GM19452 (cell line): ENCODE data around the gene CIDEA.
A peak's percentile ranks its signal among the peaks of the same experiment; 100 is the strongest.

Experiments
- ATAC-seq: cut with Tn5 transposase; IDR thresholded peaks from one replicate; pipeline ENCODE4 v1.9.1; 2021; ENCODE audit not compliant: unreplicated experiment

The CIDEA gene

GRCh38 chr18:12317664-12318333, 63.6 kb downstream of the CIDEA start:
- ATAC-seq: no peak

GRCh38 chr18:12318334-12318697, 64.2 kb downstream of the CIDEA start:
- ATAC-seq: no peak

- no peak for ATAC-seq
These were observed 64.7 kb downstream of the CIDEA start for GRCh38 chr18:12318857-12319256.

GRCh38 chr18:12321333-12321732, 67.2 kb downstream of the CIDEA start:
- peak; percentile 86 for ATAC-seq

GRCh38 chr18:12324991-12325725, 71.0 kb downstream of the CIDEA start:
- no peak for ATAC-seq

- no peak for ATAC-seq
These were observed 71.6 kb downstream of the CIDEA start for GRCh38 chr18:12325726-12326245.

- ATAC-seq: no peak
These were observed 72.7 kb downstream of the CIDEA start for GRCh38 chr18:12326711-12327460.
